Fibroblast of lung (primary cell): Measurements from ENCODE around the gene FILIP1L.

Experiments
- CTCF ChIP-seq, 2 donors: IDR thresholded peaks in 1 of 2; conservative IDR thresholded peaks in 1 of 2; 1 replicate in 1 of 2; 2 replicates in 1 of 2; pipeline ENCODE4 v1.5.1; 2011 to 2012; ENCODE audit warnings: low read length in 2 of 2, control low read depth in 1 of 2, inconsistent platforms in 1 of 2, low read depth in 1 of 2, mild to moderate bottlenecking in 1 of 2
- EZH2 ChIP-seq: IDR thresholded peaks from 2 replicates; pipeline ENCODE4 v1.5.1; 2012; ENCODE audit warnings: low read length, control low read depth, mild to moderate bottlenecking; ENCODE audit errors: missing control alignments

- no peak for TF ChIP-seq CTCF (conservative IDR thresholded peaks at IDR 0.05 in 1 of 2, IDR thresholded peaks at IDR 0.05 in 1 of 2; ENCODE audit: low read depth in 1 of 2, low read length in 2 of 2)
- TF ChIP-seq EZH2, result no peak
These were observed 186.4 kb downstream of the FILIP1L start for GRCh38 chr3:99927671-99928457.
